ENCODE measurements around the gene FAM222B. TPM values are rescaled to one million over a fixed set of nuclear protein-coding genes. Genes with fewer than 3 reads are reported as not detected.

The FAM222B gene, protein sequence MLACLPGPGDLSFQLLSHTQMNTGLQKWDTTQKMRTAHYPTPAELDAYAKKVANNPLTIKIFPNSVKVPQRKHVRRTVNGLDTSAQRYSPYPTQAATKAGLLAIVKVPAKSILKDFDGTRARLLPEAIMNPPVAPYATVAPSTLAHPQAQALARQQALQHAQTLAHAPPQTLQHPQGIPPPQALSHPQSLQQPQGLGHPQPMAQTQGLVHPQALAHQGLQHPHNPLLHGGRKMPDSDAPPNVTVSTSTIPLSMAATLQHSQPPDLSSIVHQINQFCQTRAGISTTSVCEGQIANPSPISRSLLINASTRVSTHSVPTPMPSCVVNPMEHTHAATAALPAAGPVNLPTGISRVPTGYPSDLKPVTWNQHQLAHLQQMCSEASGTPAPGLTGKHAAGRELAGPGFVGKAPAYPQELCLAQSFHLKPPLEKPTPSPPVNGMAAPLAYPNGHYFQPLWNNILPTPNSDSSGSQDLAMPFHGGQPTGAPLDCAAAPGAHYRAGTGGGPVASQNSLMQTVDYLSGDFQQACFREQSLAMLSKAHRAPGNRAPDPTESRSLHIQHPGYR
- 25.7 to 31.0 TPM (median 27.7 TPM) in 5 replicates for total RNA-seq (2022; extraction: Qiagen RNA extraction)

GRCh38 chr17:28842282-28843012 lies at the start of gene FAM222B:
TSS of gene FAM222B (minus strand) at chr17:28842790. CDS start at chr17:28766667, 76,123 bp downstream.

GRCh38 chr17:28854457-28855335 lies 12.1 kb upstream of the FAM222B start, which contains the start of gene ERAL1:
TSS of gene ERAL1 (plus strand) at chr17:28855016. CDS start at chr17:28855035, 19 bp downstream.

DNA sequence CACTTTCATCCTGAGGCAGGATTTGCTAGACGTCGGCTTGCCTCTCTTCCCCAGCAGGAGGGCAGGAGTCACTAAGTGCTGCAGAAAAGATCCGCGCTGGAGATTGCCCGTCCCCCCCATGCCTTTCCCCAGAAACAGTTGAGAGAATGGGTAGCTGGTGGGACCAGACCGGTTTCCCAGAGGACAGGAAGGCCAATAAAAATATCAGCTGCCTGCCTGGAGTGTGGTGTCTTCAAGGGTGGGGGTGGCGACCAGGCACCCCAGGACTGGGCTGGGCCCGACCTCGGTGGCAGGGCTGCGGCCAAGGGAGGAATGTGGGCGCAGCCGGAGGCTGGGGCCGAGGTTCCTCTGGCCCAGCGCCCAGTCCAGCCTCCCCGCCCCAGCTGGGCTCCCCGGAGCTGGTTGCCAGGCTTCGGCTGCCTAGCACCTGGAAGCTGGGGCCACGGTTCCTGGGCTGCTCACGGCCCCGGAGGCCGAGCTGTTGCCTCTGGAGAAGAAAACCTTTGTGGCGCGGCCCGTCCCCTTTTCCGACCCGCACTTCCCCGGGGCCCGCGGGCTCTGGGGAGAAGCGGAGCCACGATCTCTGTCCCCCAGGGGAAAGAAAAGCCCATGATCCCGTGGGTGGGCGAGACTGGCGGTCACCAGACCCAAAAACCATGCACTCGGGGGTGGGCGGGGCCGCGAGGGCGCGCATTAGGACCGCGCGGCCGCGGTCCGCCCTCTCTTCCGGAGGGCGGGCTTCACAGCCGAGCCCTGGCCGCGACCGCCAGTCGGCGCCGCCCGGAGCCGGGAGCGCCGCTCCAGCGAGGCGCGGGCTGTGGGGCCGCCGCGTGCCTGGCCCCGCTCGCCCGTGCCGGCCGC lies 99.1 kb downstream of the FAM222B start, which contains the start of gene TRAF4:
Gene TRAF4, plus strand, starts transcription at position 769 of the 861 bp plus-strand sequence. CDS start 102 bp downstream, outside the sequence.

GRCh38 chr17:28728364-28729200 lies 114.0 kb downstream of the FAM222B start, which contains the start of gene NEK8:
TSS of gene NEK8 (plus strand) at chr17:28728788. CDS start at chr17:28728814, 26 bp downstream.

DNA sequence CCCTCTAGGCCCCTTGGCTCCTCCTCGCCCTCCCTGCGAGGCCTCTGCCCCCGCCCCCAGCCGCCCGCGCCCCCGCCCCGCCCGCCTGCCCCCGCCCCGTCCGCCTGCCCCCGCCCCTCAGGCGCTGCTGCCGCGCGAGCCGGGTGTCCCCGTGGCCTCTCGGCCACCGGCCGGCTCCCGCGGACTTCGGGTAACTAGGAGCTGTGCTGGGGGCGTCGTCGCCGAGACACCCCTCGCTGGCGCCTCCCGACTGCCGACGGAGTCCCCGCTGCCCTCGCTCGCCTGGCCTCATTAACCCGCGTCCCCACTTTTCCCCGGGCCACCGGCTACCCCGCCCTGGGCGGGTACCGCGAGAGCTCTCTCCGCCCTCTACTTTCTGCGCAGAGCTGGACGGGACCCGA lies 116.4 kb downstream of the FAM222B start, which contains the start of gene TLCD1:
Gene TLCD1, minus strand, starts transcription at position 8 of the 401 bp plus-strand sequence. CDS start 136 bp downstream, outside the sequence.

DNA sequence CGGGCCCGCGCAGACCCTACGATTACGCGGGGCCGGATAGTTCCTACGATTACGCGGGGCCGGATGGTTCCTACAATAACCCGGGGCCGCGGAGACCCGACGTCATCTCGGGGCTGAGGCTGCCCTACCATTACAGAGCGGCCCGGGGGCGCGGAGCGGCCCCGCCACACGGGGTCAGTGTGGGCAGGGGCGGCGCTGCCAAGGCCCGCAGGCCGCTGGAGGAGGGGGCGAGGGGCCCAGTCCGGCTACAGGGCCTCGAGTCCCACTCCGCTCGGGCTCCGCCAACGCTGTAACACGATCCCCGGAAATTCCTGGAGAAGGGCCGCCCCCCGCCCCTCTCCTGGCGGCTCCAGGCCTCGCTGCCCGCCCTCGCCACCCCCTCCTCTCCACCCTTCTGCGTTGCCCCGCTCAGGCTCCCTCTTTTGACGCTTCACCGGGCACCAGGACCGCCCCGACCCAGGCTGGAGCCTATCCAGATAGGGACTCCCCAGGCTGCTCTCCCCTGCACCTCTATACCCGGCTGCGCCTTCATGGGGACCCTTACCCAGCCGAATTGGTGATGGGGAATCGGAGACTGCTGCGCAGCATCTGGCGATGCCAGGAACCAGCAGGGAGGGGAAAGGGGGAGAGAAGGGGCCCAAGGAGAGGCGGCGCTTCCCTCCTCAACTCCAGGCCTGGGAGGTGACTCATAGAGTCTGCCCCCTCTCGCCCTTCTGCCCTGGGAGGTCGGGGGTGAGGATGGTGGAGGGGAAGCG lies 124.8 kb downstream of the FAM222B start, which contains the start of gene RAB34:
Gene RAB34, minus strand, starts transcription at position 291 of the 755 bp plus-strand sequence. CDS start 602 bp downstream, outside the sequence.

GRCh38 chr17:28711723-28712031 lies 130.9 kb downstream of the FAM222B start, which contains the start of gene PROCA1:
TSS of gene PROCA1 (minus strand) at chr17:28711888. CDS start at chr17:28711660, 228 bp downstream.

Other genes starting within 250 kb of the FAM222B start
- gene SPAG5, start 243.8 kb downstream of the FAM222B start, total RNA-seq (2022; extraction: Qiagen RNA extraction): 69.8 to 83.9 TPM (median 78.3 TPM) in 5 replicates
- 3.0 to 5.5 TPM (median 4.8 TPM) in 5 replicates for gene RSKR, start 228.6 kb downstream of the FAM222B start, total RNA-seq (2022; extraction: Qiagen RNA extraction)
- gene BLTP2, start 197.6 kb downstream of the FAM222B start, total RNA-seq (2022; extraction: Qiagen RNA extraction): 51.4 to 78.0 TPM (median 62.9 TPM) in 5 replicates
- 82.2 to 85.5 TPM (median 83.0 TPM) in 5 replicates for gene SDF2, start 180.9 kb downstream of the FAM222B start, total RNA-seq (2022; extraction: Qiagen RNA extraction)
- 67.6 to 75.2 TPM (median 73.5 TPM) in 5 replicates for gene SUPT6H, start 180.6 kb downstream of the FAM222B start, total RNA-seq (2022; extraction: Qiagen RNA extraction)
- gene PROCA1, start 130.9 kb downstream of the FAM222B start, total RNA-seq (2022; extraction: Qiagen RNA extraction): 1.0 to 1.7 TPM (median 1.1 TPM) in 5 replicates
- gene RAB34, start 124.9 kb downstream of the FAM222B start, total RNA-seq (2022; extraction: Qiagen RNA extraction): 227 to 270 TPM (median 264 TPM) in 5 replicates
- 2,007 to 2,316 TPM (median 2,128 TPM) in 5 replicates for gene RPL23A, start 122.8 kb downstream of the FAM222B start, total RNA-seq (2022; extraction: Qiagen RNA extraction)
- 31.9 to 55.5 TPM (median 50.7 TPM) in 5 replicates for gene TLCD1, start 116.6 kb downstream of the FAM222B start, total RNA-seq (2022; extraction: Qiagen RNA extraction)
- gene NEK8, start 114.0 kb downstream of the FAM222B start, total RNA-seq (2022; extraction: Qiagen RNA extraction): 3.3 to 5.5 TPM (median 4.4 TPM) in 5 replicates
- 55.3 to 91.7 TPM (median 86.7 TPM) in 5 replicates for gene TRAF4, start 98.8 kb downstream of the FAM222B start, total RNA-seq (2022; extraction: Qiagen RNA extraction)
- 72.4 to 90.0 TPM (median 86.4 TPM) in 5 replicates for gene ERAL1, start 12.2 kb upstream of the FAM222B start, total RNA-seq (2022; extraction: Qiagen RNA extraction)
- gene FLOT2, start 54.9 kb upstream of the FAM222B start, total RNA-seq (2022; extraction: Qiagen RNA extraction): 71.4 to 84.2 TPM (median 80.5 TPM) in 5 replicates
- 4.9 to 7.2 TPM (median 6.4 TPM) in 5 replicates for gene DHRS13, start 60.3 kb upstream of the FAM222B start, total RNA-seq (2022; extraction: Qiagen RNA extraction)
- gene PHF12, start 108.7 kb upstream of the FAM222B start, total RNA-seq (2022; extraction: Qiagen RNA extraction): 33.1 to 37.4 TPM (median 33.6 TPM) in 5 replicates
- 0.03 to 0.13 TPM in 2 of 5 replicates, not detected in the others for gene SEZ6, start 163.2 kb upstream of the FAM222B start, total RNA-seq (2022; extraction: Qiagen RNA extraction)
- gene PIPOX, start 200.4 kb upstream of the FAM222B start, total RNA-seq (2022; extraction: Qiagen RNA extraction): 0.15 to 0.20 TPM (median 0.17 TPM) in 4 of 5 replicates, not detected in the other